ENCODE data around the gene COG5. TPM values are rescaled to one million over a fixed set of nuclear protein-coding genes. Genes with fewer than 3 reads are reported as not detected.

Gene COG5
- total and polyA plus RNA-seq, 2 experiments from 2014 or later: 15.8 to 53.5 TPM

DNA sequence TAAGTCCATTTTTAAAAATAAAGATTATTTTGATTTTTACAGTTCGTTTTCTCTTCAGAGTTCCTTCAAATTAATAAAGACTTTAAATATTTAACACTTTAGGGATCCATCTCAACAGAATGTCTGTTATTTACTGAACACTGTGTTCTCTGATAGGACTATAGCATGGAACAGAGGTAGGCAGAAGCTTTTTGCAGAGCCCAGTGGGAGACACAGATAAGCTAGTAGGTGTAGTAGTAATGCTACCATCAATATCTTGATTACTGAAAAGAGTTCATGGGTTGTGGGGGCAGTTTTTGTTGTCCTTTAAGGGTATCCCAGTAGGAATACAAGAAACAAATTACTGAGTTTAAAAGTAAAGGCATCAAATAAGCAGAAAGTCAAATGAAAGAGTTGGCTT lies 254.4 kb downstream of the COG5 start:
- H3K79me2 ChIP-seq: no peaks in the 10 kb centered on the region
- no peaks in the 10 kb centered on the region for H3K4me1 ChIP-seq (ENCODE audit: insufficient read depth)
- no peak overlapping the region for H3K4me2 ChIP-seq
- WGBS (ENCODE audit: low lambda C conversion rate, missing lambda C conversion rate): 90% methylated on average over 1 of the region's 1 CpG
- H3K9me2 ChIP-seq (replicated peaks; ENCODE audit: insufficient read depth): no peaks in the 10 kb centered on the region
- no peak for DNase-seq (ENCODE audit: low spot score)
- no peaks in the 10 kb centered on the region for H3K9me3 ChIP-seq (ENCODE audit: low read depth)
- no peaks in the 10 kb centered on the region for H3K27me3 ChIP-seq
- H3K36me3 ChIP-seq (replicated peaks; ENCODE audit: insufficient read depth, low read depth): no peaks in the 10 kb centered on the region
- H3K4me3 ChIP-seq: no peak overlapping the region
- TF ChIP-seq CTCF (IDR thresholded peaks at IDR 0.05; ENCODE audit: poor library complexity) (no peak), EZH2 (IDR thresholded peaks at IDR 0.05; ENCODE audit: borderline replicate concordance) (no peak), EZH2phosphoT487 (IDR thresholded peaks at IDR 0.05; ENCODE audit: low read depth, severe bottlenecking, unreplicated experiment) (no peak)
- H3K27ac ChIP-seq: no peak overlapping the region
- no peak overlapping the region for H2AFZ ChIP-seq
- no peaks in the 10 kb centered on the region for H4K20me1 ChIP-seq (ENCODE audit: insufficient read depth, poor library complexity, severe bottlenecking)

- 69% methylated on average over 3 of the region's 3 CpGs for WGBS (ENCODE audit: low lambda C conversion rate, missing lambda C conversion rate)
- H4K20me1 ChIP-seq (ENCODE audit: insufficient read depth, poor library complexity, severe bottlenecking): no peaks in the 10 kb centered on the region
- H3K9me3 ChIP-seq (ENCODE audit: low read depth): no peaks in the 10 kb centered on the region
- H3K9me2 ChIP-seq (replicated peaks; ENCODE audit: insufficient read depth): no peaks in the 10 kb centered on the region
- no peak for DNase-seq (ENCODE audit: low spot score)
- no peak overlapping the region for H3K27ac ChIP-seq
- no peak overlapping the region for H3K4me2 ChIP-seq
- TF ChIP-seq EZH2 (IDR thresholded peaks at IDR 0.05; ENCODE audit: borderline replicate concordance): no peak
- TF ChIP-seq CTCF (IDR thresholded peaks at IDR 0.05; ENCODE audit: poor library complexity): no peak
- TF ChIP-seq EZH2phosphoT487 (IDR thresholded peaks at IDR 0.05; ENCODE audit: low read depth, severe bottlenecking, unreplicated experiment): no peak
- H3K36me3 ChIP-seq (replicated peaks; ENCODE audit: insufficient read depth, low read depth): no peaks in the 10 kb centered on the region
- H3K79me2 ChIP-seq: no peaks in the 10 kb centered on the region
- H3K4me3 ChIP-seq: no peak overlapping the region
- H3K4me1 ChIP-seq (ENCODE audit: insufficient read depth): no peaks in the 10 kb centered on the region
- H2AFZ ChIP-seq: no peak overlapping the region
- no peaks in the 10 kb centered on the region for H3K27me3 ChIP-seq
Observed at GRCh38 chr7:107304636-107305035, 259.1 kb downstream of the COG5 start.

- Histone ChIP-seq H3K79me2 (no peaks in the 10 kb centered on the region), H3K36me3 (replicated peaks; ENCODE audit: insufficient read depth, low read depth) (no peaks in the 10 kb centered on the region), H3K4me1 (ENCODE audit: insufficient read depth) (no peaks in the 10 kb centered on the region), H3K27me3 (no peaks in the 10 kb centered on the region), H3K4me2 (no peak overlapping the region), H4K20me1 (ENCODE audit: insufficient read depth, poor library complexity, severe bottlenecking) (no peaks in the 10 kb centered on the region), H3K9me3 (ENCODE audit: low read depth) (no peaks in the 10 kb centered on the region), H3K27ac (no peak overlapping the region), H3K4me3 (no peak overlapping the region), H2AFZ (no peak overlapping the region), H3K9me2 (replicated peaks; ENCODE audit: insufficient read depth) (no peaks in the 10 kb centered on the region)
- WGBS (ENCODE audit: low lambda C conversion rate, missing lambda C conversion rate): 97% methylated on average over 1 of the region's 1 CpG
- no peak for DNase-seq (ENCODE audit: low spot score)
- TF ChIP-seq CTCF (IDR thresholded peaks at IDR 0.05; ENCODE audit: poor library complexity) (no peak), EZH2 (IDR thresholded peaks at IDR 0.05; ENCODE audit: borderline replicate concordance) (no peak), EZH2phosphoT487 (IDR thresholded peaks at IDR 0.05; ENCODE audit: low read depth, severe bottlenecking, unreplicated experiment) (no peak)
Observed at GRCh38 chr7:107304063-107304462, 259.7 kb downstream of the COG5 start.
